Natural killer cell (primary cell): ENCODE data around the gene KCNB1. TPM values are rescaled to one million over a fixed set of nuclear protein-coding genes. Genes with fewer than 3 reads are reported as not detected.

Experiments
- ATAC-seq, 3 donors: fragments of 150-1000 bp in 2 of 3; fragments of 200-7000 bp in 1 of 3; cut with Tn5 transposase; 1 replicate in 1 of 3; 2 replicates in 2 of 3; pipeline ENCODE4 v1.10.0; 2021; ENCODE audit warnings: mild to moderate bottlenecking in 2 of 3, moderate library complexity in 2 of 3
- DNase-seq, 2 donors: peaks; one replicate each; pipeline versions ENCODE4 v3.0.0 to v3.0.0-alpha.2; 2013 to 2021; ENCODE audit warnings: mixed read lengths in 1 of 2
- H3K27ac ChIP-seq: one replicate; pipeline ENCODE4 v1.5.1; 2013; ENCODE audit warnings: mild to moderate bottlenecking, low read length
- H3K27me3 ChIP-seq: one replicate; pipeline ENCODE4 v1.6.1; 2013; ENCODE audit warnings: low read length; ENCODE audit not compliant: control insufficient read depth, insufficient read depth
- H3K36me3 ChIP-seq: one replicate; pipeline ENCODE4 v1.6.1; 2013; ENCODE audit warnings: low read length; ENCODE audit not compliant: control insufficient read depth, insufficient read depth
- H3K4me1 ChIP-seq: one replicate; pipeline ENCODE4 v1.6.1; 2013; ENCODE audit warnings: low read length; ENCODE audit not compliant: control insufficient read depth, insufficient read depth
- H3K4me3 ChIP-seq: one replicate; pipeline ENCODE4 v1.5.1; 2013; ENCODE audit warnings: low read length
- H3K9me3 ChIP-seq: one replicate; pipeline ENCODE4 v1.6.1; 2013; ENCODE audit warnings: low read length; ENCODE audit not compliant: control insufficient read depth, insufficient read depth
- H3K27ac Mint-ChIP-seq, 2 donors: one replicate each; pipeline ENCODE4 v1.8.0; 2022; ENCODE audit warnings: mild to moderate bottlenecking in 2 of 2, mixed read lengths in 2 of 2, moderate library complexity in 1 of 2
- H3K27me3 Mint-ChIP-seq, 2 donors: one replicate each; pipeline ENCODE4 v1.8.0; 2022; ENCODE audit warnings: low read depth in 2 of 2, mixed read lengths in 2 of 2
- H3K36me3 Mint-ChIP-seq: one replicate; pipeline ENCODE4 v1.8.0; 2022; ENCODE audit warnings: mixed read lengths
- H3K4me1 Mint-ChIP-seq, 2 donors: one replicate each; pipeline ENCODE4 v1.8.0; 2022; ENCODE audit warnings: mixed read lengths in 2 of 2
- H3K4me3 Mint-ChIP-seq: one replicate; pipeline ENCODE4 v1.8.0; 2022; ENCODE audit warnings: mild to moderate bottlenecking, moderate library complexity, mixed read lengths
- H3K9me3 Mint-ChIP-seq, 2 donors: one replicate each; pipeline ENCODE4 v1.8.0; 2022; ENCODE audit warnings: mixed read lengths in 2 of 2
- WGBS: methylation state at CpG from one replicate; pipeline ENCODE4 v1.1.7; 2013; ENCODE audit warnings: missing lambda C conversion rate; ENCODE audit not compliant: insufficient coverage; 5-methylcytosine and 5-hydroxymethylcytosine counted together
- intact Hi-C: fragments of 100-400 bp; cut with micrococcal nuclease; formaldehyde crosslinking; loops from one replicate; pipeline ENCODE4 v1.14.2; 2022
- total RNA-seq, 4 donors: library from RNA; stranded (reverse); fragments of 120-200 nt in 1 of 4; gene quantifications; one replicate each; pipeline versions ENCODE4 v1.2.3 to v1.2.4, GENCODE V29; 2013 to 2022
- TF ChIP-seq, protein P1 (sequence below): fragments of 200-600 bp; IDR thresholded peaks from one replicate; pipeline ENCODE4 v1.8.0; 2022; ENCODE audit warnings: antibody characterized with exemption

The KCNB1 gene
- total RNA-seq, 3 donors from 2014 or later (not counting 1 experiment from before 2014, with no cell fraction given) = 0.09 TPM; not detected in 2

DNA sequence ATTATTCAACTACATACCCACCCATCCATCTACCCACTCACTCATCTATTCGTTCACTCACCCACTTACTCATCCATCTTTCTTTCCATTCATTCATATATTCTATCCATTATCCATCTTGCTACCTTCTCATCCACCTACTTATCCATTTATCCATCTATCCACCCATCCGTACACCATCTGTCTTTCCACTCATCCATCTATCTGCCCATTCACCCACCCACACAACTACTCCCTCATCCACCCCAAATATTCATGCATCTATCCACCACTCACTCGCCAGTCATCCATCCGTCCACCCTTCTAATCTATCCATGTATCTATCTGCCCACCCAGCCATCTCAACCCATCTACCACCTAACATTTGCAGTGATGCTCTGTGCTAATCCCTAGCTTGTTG, 13.6 kb upstream of the KCNB1 start:
- no peak overlapping the region for H3K4me3 ChIP-seq
- Mint-ChIP-seq H3K36me3 (no peaks in the 10 kb centered on the region), H3K27me3 (peaks cover 24 to 27% of the 10 kb centered on the region in 2 donors), H3K4me3 (no peak overlapping the region), H3K4me1 (no peaks in the 10 kb centered on the region), H3K27ac (no peak overlapping the region), H3K9me3 (peaks cover 0 to 2% of the 10 kb centered on the region in 2 donors)
- no peaks in the 10 kb centered on the region for H3K36me3 ChIP-seq
- intact Hi-C loops = no loop called here
- ATAC-seq (no peak), DNase-seq (no peak)
- WGBS = 87% methylated on average over 4 of the region's 4 CpGs
- H3K27ac ChIP-seq = no peak overlapping the region
- no peaks in the 10 kb centered on the region for H3K27me3 ChIP-seq
- H3K4me1 ChIP-seq = no peaks in the 10 kb centered on the region
- H3K9me3 ChIP-seq = no peaks in the 10 kb centered on the region
- TF ChIP-seq, protein P1, sequence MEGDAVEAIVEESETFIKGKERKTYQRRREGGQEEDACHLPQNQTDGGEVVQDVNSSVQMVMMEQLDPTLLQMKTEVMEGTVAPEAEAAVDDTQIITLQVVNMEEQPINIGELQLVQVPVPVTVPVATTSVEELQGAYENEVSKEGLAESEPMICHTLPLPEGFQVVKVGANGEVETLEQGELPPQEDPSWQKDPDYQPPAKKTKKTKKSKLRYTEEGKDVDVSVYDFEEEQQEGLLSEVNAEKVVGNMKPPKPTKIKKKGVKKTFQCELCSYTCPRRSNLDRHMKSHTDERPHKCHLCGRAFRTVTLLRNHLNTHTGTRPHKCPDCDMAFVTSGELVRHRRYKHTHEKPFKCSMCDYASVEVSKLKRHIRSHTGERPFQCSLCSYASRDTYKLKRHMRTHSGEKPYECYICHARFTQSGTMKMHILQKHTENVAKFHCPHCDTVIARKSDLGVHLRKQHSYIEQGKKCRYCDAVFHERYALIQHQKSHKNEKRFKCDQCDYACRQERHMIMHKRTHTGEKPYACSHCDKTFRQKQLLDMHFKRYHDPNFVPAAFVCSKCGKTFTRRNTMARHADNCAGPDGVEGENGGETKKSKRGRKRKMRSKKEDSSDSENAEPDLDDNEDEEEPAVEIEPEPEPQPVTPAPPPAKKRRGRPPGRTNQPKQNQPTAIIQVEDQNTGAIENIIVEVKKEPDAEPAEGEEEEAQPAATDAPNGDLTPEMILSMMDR = no peak

DNA sequence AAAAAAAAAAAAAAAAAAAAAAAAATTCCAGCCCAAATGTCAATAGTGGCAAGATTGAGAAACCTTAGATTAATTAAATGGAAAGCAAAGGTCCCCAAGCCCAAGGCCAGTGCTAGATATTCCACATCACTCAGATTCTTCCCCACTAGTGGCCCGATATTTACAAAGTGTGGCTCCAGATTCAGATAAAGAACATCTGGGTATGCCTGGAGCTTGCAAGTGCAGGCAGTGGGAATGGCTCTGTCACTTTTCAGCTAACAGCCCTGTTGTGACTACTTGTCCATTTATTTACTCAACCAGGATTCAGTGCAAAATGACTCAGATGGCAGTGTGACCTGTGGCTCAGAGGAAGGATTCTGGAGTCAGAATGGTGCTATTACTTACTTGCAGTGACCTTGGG, 8.2 kb upstream of the KCNB1 start:
- H3K9me3 Mint-ChIP-seq = peaks cover 0 to 2% of the 10 kb centered on the region in 2 donors
- H3K4me3 Mint-ChIP-seq = no peak overlapping the region
- ATAC-seq = no peak
- no peaks in the 10 kb centered on the region for H3K4me1 Mint-ChIP-seq
- peaks cover 39 to 56% of the 10 kb centered on the region in 2 donors for H3K27me3 Mint-ChIP-seq
- Histone ChIP-seq H3K4me1 (no peaks in the 10 kb centered on the region), H3K4me3 (no peak overlapping the region), H3K27me3 (peaks cover 8% of the 10 kb centered on the region), H3K9me3 (no peaks in the 10 kb centered on the region), H3K36me3 (no peaks in the 10 kb centered on the region), H3K27ac (no peak overlapping the region)
- TF ChIP-seq, protein P1 = no peak
- DNase-seq = no peak
- no peaks in the 10 kb centered on the region for H3K36me3 Mint-ChIP-seq
- H3K27ac Mint-ChIP-seq = no peak overlapping the region
- 93% methylated on average over 1 of the region's 1 CpG for WGBS
- intact Hi-C loops = no loop called here

DNA sequence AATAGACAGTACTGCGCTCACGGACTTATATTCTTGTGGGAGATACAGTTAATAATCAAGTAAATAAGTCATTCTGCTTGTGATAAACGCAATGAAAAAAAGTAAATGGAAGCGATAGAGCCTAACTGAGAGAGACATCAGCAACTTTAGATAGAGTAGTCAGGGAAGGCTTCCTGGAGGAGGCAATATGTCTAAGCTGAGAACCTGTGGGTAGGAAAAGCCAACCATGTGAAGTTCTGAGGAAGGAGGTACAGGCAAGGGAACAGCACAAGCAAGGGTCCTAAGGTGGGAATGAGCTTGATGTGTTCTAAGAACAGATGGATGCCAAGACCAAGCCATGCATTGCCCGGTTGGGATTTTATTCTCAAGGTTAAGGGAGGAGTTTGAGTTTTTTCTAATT, 7.2 kb upstream of the KCNB1 start:
- Mint-ChIP-seq H3K36me3 (no peaks in the 10 kb centered on the region), H3K4me1 (peaks cover 0 to 2% of the 10 kb centered on the region in 2 donors), H3K4me3 (no peak overlapping the region), H3K27me3 (peaks cover 44 to 63% of the 10 kb centered on the region in 2 donors), H3K27ac (no peak overlapping the region), H3K9me3 (peaks cover 0 to 2% of the 10 kb centered on the region in 2 donors)
- H3K9me3 ChIP-seq = no peaks in the 10 kb centered on the region
- ATAC-seq = no peak
- no peak overlapping the region for H3K27ac ChIP-seq
- H3K4me1 ChIP-seq = no peaks in the 10 kb centered on the region
- DNase-seq = no peak
- H3K36me3 ChIP-seq = no peaks in the 10 kb centered on the region
- intact Hi-C loops = no loop called here
- peaks cover 16% of the 10 kb centered on the region for H3K27me3 ChIP-seq
- H3K4me3 ChIP-seq = no peak overlapping the region
- TF ChIP-seq, protein P1 = no peak
- WGBS = 91% methylated on average over 5 of the region's 5 CpGs

DNA sequence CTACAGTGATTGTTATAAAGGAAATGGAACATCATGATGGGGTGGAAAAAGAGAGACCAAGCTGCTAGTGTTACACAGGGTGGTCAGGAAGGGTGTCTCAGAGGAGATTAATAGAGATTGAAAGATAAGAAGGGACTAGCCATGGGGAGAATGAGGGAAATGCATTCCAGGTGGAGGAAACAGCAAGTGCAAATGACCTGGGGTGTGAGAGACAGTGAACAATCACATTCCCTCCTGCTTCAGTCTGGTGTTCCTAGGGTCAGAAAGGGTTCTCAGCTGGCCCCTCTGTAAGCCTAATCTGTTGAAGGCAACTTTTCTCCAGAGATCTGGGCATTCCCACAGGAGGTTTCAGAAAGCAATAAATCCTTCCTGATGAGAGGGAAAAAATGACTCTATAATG, 3.6 kb upstream of the KCNB1 start:
- H3K4me1 ChIP-seq = peaks cover 17% of the 10 kb centered on the region
- Mint-ChIP-seq H3K9me3 (peaks cover 0 to 3% of the 10 kb centered on the region in 2 donors), H3K4me3 (no peak overlapping the region), H3K36me3 (no peaks in the 10 kb centered on the region), H3K27ac (no peak overlapping the region), H3K27me3 (peaks cover 57 to 68% of the 10 kb centered on the region in 2 donors), H3K4me1 (peaks cover 13 to 15% of the 10 kb centered on the region in 2 donors)
- ATAC-seq (no peak), DNase-seq (no peak)
- TF ChIP-seq, protein P1 = no peak
- H3K27ac ChIP-seq = no peak overlapping the region
- H3K9me3 ChIP-seq = peaks cover 3% of the 10 kb centered on the region
- H3K27me3 ChIP-seq = peaks cover 36% of the 10 kb centered on the region
- intact Hi-C loops = no loop called here
- H3K36me3 ChIP-seq = no peaks in the 10 kb centered on the region
- H3K4me3 ChIP-seq = no peak overlapping the region
